K562 (cell line): ENCODE data around the gene ATG13. TPM values are rescaled to one million over a fixed set of nuclear protein-coding genes. Genes with fewer than 3 reads are reported as not detected.

Source experiments
- EP400 ChIP-seq: fragments of 450-650 bp; IDR thresholded peaks from 2 replicates; pipeline ENCODE4 v1.6.1; 2017; ENCODE audit warnings: antibody characterized with exemption, mild to moderate bottlenecking, moderate library complexity
- FOXM1 ChIP-seq, 2 experiments: fragments of 450-650 bp in 1 of 2; sonication (generic) in 1 of 2; formaldehyde crosslinking in 1 of 2; IDR thresholded peaks; 2 replicates each; pipeline versions ENCODE4 v1.6.1 to v1.9.0; 2017 to 2022; ENCODE audit warnings: low read depth in 2 of 2, mild to moderate bottlenecking in 2 of 2, missing genetic modification reagents in 1 of 2, moderate library complexity in 1 of 2
- HEY1 ChIP-seq: fragments of 250-450 bp; sonication (Bioruptor Pico); IDR thresholded peaks from 2 replicates; pipeline ENCODE4 v1.5.0; 2020; ENCODE audit warnings: mild to moderate bottlenecking, moderate library complexity, borderline replicate concordance
- MAFK ChIP-seq: IDR thresholded peaks from 2 replicates; pipeline ENCODE4 v1.6.1; 2011; ENCODE audit warnings: low read length, improper control_type of control experiment
- NR2F6 ChIP-seq: fragments of 450-650 bp; formaldehyde crosslinking; IDR thresholded peaks from 2 replicates; pipeline ENCODE4 v1.4.0; 2020; ENCODE audit warnings: mild to moderate bottlenecking
- ZC3H8 ChIP-seq: fragments of 450-650 bp; IDR thresholded peaks from 2 replicates; pipeline ENCODE4 v1.6.1; 2017
- polyA plus RNA-seq, 8 experiments: library from polyadenylated mRNA; depleted of rRNA in 4 of 8; stranded (reverse) in 5 of 8; unstranded in 3 of 8; fragments of >200 nt; fragmentation: Nextera tagmentation in 2 of 8; fragmentation: Illumina TruSeq in 1 of 8; extraction: Ambion mirVana in 2 of 8; extraction: Trizol in 1 of 8; gene quantifications; 2 replicates each; pipeline versions ENCODE4 v1.2.1 to v1.2.3, GENCODE V29; 2011 to 2014; ENCODE audit warnings: inconsistent platforms in 1 of 8, missing spikeins in 1 of 8
- total RNA-seq, 7 experiments: library from RNA; depleted of rRNA in 6 of 7; stranded (reverse); fragments of >200 nt in 6 of 7; fragmentation: Illumina TruSeq in 2 of 7; extraction: Trizol in 2 of 7; gene quantifications; 2 replicates each; pipeline versions ENCODE4 v1.2.1 to v1.2.3, GENCODE V29; 2011 to 2021; ENCODE audit warnings: low replicate concordance in 1 of 7
- TF ChIP-seq, protein P1 (sequence below): fragments of 250-450 bp; sonication (Bioruptor Pico); IDR thresholded peaks from 2 replicates; pipeline ENCODE4 v1.4.0; 2020; ENCODE audit warnings: mild to moderate bottlenecking
- TF ChIP-seq, protein P2 (sequence below): fragments of 250-450 bp; sonication (Bioruptor Pico); IDR thresholded peaks from 2 replicates; pipeline ENCODE4 v1.8.0; 2021; ENCODE audit warnings: moderate library complexity, mild to moderate bottlenecking, inconsistent platforms
- TF ChIP-seq, protein P3 (sequence below): fragments of 450-650 bp; IDR thresholded peaks from 2 replicates; pipeline ENCODE4 v1.6.1; 2017; ENCODE audit warnings: antibody characterized with exemption
- TF ChIP-seq, protein P4 (sequence below), 2 experiments: fragments of 450-650 bp; formaldehyde crosslinking in 1 of 2; IDR thresholded peaks; 2 replicates each; pipeline versions ENCODE4 v1.4.0 to v1.6.1; 2014 to 2020; ENCODE audit warnings: mild to moderate bottlenecking in 2 of 2, borderline replicate concordance in 1 of 2, low read depth in 1 of 2
- TF ChIP-seq, protein P5 (sequence below): fragments of 200-800 bp; sonication (Bioruptor generic); IDR thresholded peaks from 2 replicates; pipeline ENCODE4 v1.6.1; 2017; ENCODE audit warnings: missing genetic modification characterization, missing compliant biosample characterization

ATG13 gene
- total and polyA plus RNA-seq, 9 of the 15 experiments (the other 6 are each of a cell fraction or from before 2014, with no cell fraction given): 13.1 to 61.5 (median 36.5) TPM

DNA sequence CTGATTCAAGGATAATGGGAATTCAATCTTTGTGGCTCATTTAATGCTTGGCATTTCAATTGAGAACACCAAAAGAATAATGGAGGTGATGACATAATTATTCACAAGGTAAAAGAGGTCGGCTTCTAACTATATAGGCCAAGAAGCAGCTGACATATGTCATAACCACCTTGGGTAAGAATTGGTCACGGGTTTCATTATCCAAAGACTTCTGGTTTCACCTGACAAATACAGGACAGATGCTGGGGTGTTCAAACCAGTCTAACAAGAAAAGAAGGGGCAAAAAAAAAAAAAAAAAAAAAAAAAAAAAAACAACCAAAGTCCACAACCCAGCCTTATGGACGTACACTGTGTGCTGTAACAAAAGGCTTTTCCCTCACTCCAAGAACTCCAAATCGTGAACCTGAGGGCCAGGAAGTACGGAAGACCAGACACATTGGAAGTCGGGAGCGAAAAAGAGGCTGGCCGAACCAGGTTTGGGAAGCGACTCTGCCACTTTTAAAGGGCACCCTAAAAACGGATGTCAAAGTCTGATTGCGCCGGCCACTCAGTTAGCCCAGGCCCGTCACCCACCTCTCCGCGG is 711 bp upstream of the ATG13 start (continued):
- TF ChIP-seq, protein P1, sequence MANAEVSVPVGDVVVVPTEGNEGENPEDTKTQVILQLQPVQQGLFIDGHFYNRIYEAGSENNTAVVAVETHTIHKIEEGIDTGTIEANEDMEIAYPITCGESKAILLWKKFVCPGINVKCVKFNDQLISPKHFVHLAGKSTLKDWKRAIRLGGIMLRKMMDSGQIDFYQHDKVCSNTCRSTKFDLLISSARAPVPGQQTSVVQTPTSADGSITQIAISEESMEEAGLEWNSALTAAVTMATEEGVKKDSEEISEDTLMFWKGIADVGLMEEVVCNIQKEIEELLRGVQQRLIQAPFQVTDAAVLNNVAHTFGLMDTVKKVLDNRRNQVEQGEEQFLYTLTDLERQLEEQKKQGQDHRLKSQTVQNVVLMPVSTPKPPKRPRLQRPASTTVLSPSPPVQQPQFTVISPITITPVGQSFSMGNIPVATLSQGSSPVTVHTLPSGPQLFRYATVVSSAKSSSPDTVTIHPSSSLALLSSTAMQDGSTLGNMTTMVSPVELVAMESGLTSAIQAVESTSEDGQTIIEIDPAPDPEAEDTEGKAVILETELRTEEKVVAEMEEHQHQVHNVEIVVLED (CRISPR knock-in tag): no peak
- TF ChIP-seq FOXM1 (IDR thresholded peaks at IDR 0.05; ENCODE audit: low read depth): no peak
- no peak for TF ChIP-seq FOXM1 (CRISPR knock-in tag; IDR thresholded peaks at IDR 0.05; ENCODE audit: low read depth)
- TF ChIP-seq, protein P2, sequence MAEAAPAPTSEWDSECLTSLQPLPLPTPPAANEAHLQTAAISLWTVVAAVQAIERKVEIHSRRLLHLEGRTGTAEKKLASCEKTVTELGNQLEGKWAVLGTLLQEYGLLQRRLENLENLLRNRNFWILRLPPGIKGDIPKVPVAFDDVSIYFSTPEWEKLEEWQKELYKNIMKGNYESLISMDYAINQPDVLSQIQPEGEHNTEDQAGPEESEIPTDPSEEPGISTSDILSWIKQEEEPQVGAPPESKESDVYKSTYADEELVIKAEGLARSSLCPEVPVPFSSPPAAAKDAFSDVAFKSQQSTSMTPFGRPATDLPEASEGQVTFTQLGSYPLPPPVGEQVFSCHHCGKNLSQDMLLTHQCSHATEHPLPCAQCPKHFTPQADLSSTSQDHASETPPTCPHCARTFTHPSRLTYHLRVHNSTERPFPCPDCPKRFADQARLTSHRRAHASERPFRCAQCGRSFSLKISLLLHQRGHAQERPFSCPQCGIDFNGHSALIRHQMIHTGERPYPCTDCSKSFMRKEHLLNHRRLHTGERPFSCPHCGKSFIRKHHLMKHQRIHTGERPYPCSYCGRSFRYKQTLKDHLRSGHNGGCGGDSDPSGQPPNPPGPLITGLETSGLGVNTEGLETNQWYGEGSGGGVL (CRISPR knock-in tag): no peak
- TF ChIP-seq ZC3H8: no peak
- TF ChIP-seq, protein P3, sequence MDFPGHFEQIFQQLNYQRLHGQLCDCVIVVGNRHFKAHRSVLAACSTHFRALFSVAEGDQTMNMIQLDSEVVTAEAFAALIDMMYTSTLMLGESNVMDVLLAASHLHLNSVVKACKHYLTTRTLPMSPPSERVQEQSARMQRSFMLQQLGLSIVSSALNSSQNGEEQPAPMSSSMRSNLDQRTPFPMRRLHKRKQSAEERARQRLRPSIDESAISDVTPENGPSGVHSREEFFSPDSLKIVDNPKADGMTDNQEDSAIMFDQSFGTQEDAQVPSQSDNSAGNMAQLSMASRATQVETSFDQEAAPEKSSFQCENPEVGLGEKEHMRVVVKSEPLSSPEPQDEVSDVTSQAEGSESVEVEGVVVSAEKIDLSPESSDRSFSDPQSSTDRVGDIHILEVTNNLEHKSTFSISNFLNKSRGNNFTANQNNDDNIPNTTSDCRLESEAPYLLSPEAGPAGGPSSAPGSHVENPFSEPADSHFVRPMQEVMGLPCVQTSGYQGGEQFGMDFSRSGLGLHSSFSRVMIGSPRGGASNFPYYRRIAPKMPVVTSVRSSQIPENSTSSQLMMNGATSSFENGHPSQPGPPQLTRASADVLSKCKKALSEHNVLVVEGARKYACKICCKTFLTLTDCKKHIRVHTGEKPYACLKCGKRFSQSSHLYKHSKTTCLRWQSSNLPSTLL: no peak
- TF ChIP-seq, protein P4, sequence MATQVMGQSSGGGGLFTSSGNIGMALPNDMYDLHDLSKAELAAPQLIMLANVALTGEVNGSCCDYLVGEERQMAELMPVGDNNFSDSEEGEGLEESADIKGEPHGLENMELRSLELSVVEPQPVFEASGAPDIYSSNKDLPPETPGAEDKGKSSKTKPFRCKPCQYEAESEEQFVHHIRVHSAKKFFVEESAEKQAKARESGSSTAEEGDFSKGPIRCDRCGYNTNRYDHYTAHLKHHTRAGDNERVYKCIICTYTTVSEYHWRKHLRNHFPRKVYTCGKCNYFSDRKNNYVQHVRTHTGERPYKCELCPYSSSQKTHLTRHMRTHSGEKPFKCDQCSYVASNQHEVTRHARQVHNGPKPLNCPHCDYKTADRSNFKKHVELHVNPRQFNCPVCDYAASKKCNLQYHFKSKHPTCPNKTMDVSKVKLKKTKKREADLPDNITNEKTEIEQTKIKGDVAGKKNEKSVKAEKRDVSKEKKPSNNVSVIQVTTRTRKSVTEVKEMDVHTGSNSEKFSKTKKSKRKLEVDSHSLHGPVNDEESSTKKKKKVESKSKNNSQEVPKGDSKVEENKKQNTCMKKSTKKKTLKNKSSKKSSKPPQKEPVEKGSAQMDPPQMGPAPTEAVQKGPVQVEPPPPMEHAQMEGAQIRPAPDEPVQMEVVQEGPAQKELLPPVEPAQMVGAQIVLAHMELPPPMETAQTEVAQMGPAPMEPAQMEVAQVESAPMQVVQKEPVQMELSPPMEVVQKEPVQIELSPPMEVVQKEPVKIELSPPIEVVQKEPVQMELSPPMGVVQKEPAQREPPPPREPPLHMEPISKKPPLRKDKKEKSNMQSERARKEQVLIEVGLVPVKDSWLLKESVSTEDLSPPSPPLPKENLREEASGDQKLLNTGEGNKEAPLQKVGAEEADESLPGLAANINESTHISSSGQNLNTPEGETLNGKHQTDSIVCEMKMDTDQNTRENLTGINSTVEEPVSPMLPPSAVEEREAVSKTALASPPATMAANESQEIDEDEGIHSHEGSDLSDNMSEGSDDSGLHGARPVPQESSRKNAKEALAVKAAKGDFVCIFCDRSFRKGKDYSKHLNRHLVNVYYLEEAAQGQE (IDR thresholded peaks at IDR 0.05; ENCODE audit: borderline replicate concordance): no peak
- TF ChIP-seq, protein P4 (CRISPR knock-in tag; IDR thresholded peaks at IDR 0.05; ENCODE audit: low read depth): no peak
- TF ChIP-seq, protein P5, sequence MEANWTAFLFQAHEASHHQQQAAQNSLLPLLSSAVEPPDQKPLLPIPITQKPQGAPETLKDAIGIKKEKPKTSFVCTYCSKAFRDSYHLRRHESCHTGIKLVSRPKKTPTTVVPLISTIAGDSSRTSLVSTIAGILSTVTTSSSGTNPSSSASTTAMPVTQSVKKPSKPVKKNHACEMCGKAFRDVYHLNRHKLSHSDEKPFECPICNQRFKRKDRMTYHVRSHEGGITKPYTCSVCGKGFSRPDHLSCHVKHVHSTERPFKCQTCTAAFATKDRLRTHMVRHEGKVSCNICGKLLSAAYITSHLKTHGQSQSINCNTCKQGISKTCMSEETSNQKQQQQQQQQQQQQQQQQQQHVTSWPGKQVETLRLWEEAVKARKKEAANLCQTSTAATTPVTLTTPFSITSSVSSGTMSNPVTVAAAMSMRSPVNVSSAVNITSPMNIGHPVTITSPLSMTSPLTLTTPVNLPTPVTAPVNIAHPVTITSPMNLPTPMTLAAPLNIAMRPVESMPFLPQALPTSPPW (CRISPR knock-in tag): no peak
- no peak for TF ChIP-seq HEY1 (CRISPR knock-in tag)
- no peak for TF ChIP-seq MAFK
- TF ChIP-seq EP400: no peak
- no peak for TF ChIP-seq NR2F6 (CRISPR knock-in tag)
